Fibroblast of skin of left biceps (primary cell): ENCODE data around the gene PAPOLG.

Experiments used
- DNase-seq, 2 experiments: peaks; one replicate each; pipeline ENCODE4 v3.0.0-alpha.2; 2013; ENCODE audit warnings: low read depth in 2 of 2

Gene PAPOLG

GRCh38 chr2:60756097-60757087 is at the start of gene PAPOLG:
Gene PAPOLG, plus strand, starts transcription at chr2:60756268. Its CDS starts 211 bp downstream, at chr2:60756479.
- DNase-seq = peak; percentile 65 to 66

- peak in 1 of 2 experiments; percentile 7 for DNase-seq
Measured at GRCh38 chr2:60707750-60708371, 48.2 kb upstream of the PAPOLG start.

GRCh38 chr2:60708630-60709320 is 47.3 kb upstream of the PAPOLG start:
- no peak for DNase-seq

- no peak for DNase-seq
Measured at GRCh38 chr2:60710707-60711106, 45.4 kb upstream of the PAPOLG start.

- no peak for DNase-seq
Measured at GRCh38 chr2:60715561-60715960, 40.5 kb upstream of the PAPOLG start.

- no peak for DNase-seq
Measured at GRCh38 chr2:60717691-60718090, 38.4 kb upstream of the PAPOLG start.

- no peak for DNase-seq
Measured at GRCh38 chr2:60719331-60719730, 36.7 kb upstream of the PAPOLG start.

GRCh38 chr2:60725466-60725865 is 30.6 kb upstream of the PAPOLG start:
- no peak for DNase-seq

GRCh38 chr2:60728855-60729254 is 27.2 kb upstream of the PAPOLG start:
- no peak for DNase-seq

GRCh38 chr2:60735496-60736250 is 20.4 kb upstream of the PAPOLG start:
- DNase-seq = no peak

- DNase-seq = no peak
Measured at GRCh38 chr2:60738679-60739078, 17.4 kb upstream of the PAPOLG start.

GRCh38 chr2:60739156-60739555 is 16.9 kb upstream of the PAPOLG start:
- no peak for DNase-seq

- DNase-seq = no peak
Measured at GRCh38 chr2:60741576-60741975, 14.5 kb upstream of the PAPOLG start.

- DNase-seq = no peak
Measured at GRCh38 chr2:60742419-60742818, 13.6 kb upstream of the PAPOLG start.

GRCh38 chr2:60745330-60745729 is 10.7 kb upstream of the PAPOLG start:
- no peak for DNase-seq

GRCh38 chr2:60745761-60746160 is 10.3 kb upstream of the PAPOLG start:
- DNase-seq = no peak

- no peak for DNase-seq
Measured at GRCh38 chr2:60746318-60746717, 9.8 kb upstream of the PAPOLG start.

- no peak for DNase-seq
Measured at GRCh38 chr2:60759654-60760053, 3.6 kb downstream of the PAPOLG start.

- DNase-seq = no peak
Measured at GRCh38 chr2:60764736-60765534, 8.9 kb downstream of the PAPOLG start.

GRCh38 chr2:60766283-60766682 is 10.2 kb downstream of the PAPOLG start:
- no peak for DNase-seq

- DNase-seq = no peak
Measured at GRCh38 chr2:60771508-60771907, 15.4 kb downstream of the PAPOLG start.
